Skeletal muscle cell (primary cell): Measurements from ENCODE around the gene PXMP2.

ENCODE experiments used
- DNase-seq: peaks from one replicate; pipeline ENCODE4 v3.0.0-alpha.2; 2010; ENCODE audit warnings: low read depth
- H3K4me3 ChIP-seq: 2 replicates; pipeline ENCODE4 v1.5.1; 2011; ENCODE audit warnings: low read depth, mild to moderate bottlenecking, control low read depth, low read length, moderate library complexity

The PXMP2 gene

DNA sequence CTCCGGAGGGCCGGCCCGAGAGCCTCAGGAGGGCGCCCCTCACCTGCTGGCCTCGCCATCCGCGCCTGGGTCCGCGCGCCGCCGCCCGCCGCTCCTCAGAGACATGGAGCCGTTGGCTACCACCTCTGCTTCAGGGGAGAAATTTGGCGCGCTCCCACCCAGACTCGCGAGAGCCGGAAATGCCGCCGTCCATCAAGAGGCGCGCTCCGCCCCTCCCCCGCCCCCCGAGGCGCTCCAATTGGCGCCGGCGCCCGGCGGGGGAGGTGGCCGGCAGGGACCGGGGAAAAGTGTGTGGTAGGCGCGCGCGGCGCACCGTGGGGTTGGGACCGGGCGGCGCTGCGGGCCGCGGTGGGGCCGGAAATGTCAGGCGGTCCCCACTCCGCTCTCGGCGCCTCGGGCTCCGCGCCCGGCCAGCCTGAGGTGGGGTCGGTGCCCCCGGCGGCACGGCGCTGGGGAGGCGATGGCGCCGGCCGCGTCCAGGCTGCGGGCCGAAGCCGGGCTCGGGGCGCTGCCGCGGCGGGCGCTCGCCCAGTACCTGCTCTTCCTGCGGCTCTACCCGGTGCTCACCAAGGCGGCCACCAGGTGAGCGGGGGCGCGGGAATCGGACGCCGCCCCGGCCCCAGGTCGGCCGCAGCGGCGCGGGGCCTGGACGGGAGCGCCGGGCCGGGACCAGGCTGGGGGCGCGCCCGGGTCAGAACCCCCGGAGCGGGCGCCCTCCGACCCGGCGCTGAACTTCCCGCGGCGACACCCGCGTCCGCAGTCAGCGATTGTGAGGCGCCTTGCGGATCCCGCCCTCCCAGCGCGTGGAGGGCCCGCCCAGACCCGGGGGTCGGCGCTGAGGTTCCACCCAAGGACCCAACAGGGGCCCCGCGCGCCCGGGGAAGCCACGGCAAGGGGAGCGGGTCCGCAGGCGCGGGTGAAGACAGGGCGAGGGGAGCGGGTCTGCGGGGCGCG, at the start of gene PXMP2, which contains the start of gene POLE:
TSS of gene PXMP2 (plus strand) at position 377 of the 954 bp plus-strand sequence. CDS start at position 461, 84 bp downstream.
TSS of gene POLE (minus strand) at position 132 of the 954 bp plus-strand sequence. CDS start at position 105, 27 bp downstream.
- H3K4me3 ChIP-seq: peak within 1 kb of the TSS; percentile 68
- peak; percentile 80 for DNase-seq

DNA sequence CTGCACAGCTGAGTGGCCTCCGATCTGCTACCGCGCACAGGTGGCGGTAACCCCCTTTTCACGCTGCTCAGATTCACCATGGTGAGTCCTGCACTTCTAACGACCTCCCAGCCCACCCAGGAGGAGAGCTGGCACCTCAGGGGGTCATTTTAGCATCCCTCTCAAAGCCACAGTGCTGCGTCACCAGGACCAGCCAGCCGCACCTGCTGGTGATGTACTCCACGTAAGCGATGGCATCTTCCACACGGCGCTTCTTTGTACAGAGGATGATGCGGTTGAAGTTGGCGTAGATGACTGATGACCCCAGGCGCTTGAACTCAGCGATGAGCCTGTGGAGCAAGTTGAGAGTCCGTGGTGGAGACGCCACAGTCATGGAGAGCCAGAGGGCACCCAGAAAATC, 49.6 kb upstream of the PXMP2 start:
- no peak for DNase-seq
- no peak overlapping the region for H3K4me3 ChIP-seq

DNA sequence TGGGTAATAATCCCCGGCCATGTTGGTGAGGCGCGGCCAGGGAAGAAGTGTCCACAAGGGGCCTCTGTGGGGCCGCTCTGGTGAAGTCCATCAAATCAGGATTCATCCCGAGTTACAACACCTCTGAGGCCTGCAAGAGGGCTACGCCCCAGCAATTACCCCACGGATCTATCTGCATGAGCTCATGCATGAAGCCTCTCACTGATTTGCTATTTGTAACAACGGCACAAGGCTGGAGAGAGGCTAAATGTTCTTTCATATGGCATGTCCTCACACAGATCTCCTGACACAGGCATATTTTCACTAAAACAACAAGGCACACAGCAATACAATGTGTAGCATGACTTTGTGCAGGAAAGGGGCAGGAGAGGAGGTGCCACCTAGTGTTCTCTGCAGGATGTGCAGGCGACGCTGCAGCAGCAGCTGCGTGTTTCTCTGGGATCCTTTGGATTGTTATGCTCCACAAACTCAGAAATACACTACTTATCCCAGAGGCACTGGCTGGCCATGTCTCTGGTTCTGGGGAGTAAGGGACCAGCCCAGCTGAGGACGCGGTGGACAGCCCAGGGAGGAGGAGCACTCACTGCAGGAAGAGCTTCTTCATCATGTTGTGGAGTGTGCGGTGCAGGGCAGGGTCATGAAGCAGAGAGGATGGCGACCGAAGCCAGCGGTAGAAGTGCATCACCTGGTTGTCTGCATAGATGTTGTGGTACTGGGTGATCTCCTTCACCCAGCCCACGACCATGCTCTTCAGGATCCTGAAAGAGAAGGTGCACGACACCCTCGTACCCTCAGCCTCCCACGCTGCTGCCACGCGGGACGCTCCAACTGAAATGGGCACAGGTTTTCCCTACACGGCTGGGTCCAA, 48.6 kb upstream of the PXMP2 start:
- peak; percentile 89 for DNase-seq
- no peak overlapping the region for H3K4me3 ChIP-seq

DNA sequence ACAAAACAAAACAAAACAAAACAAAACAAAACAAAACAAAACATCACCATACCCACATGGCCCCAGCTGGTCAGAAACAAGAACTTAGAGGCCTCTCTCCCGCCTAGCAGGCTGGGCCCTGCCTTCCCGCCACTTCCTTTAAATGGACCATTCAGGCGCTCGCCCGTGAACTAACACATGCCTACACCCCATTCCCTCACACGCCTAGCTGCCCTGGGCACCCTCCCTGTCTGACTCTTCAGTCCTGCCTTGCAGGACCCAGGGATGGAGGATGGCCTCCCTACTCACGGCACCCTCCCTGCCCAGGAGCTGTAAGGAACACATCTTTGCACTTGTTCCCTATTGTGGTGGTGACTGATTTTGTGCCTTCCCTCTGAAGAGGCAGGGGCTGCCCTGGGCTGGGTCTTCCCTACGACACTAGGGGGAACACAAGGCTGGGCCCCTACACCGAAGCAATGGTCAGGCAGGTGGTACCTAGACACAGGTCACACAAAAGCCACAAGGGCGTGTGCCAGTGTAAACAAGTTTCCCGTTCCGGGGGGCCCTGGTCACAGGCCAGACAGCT, 47.3 kb upstream of the PXMP2 start:
- H3K4me3 ChIP-seq: no peak overlapping the region
- DNase-seq: no peak

DNA sequence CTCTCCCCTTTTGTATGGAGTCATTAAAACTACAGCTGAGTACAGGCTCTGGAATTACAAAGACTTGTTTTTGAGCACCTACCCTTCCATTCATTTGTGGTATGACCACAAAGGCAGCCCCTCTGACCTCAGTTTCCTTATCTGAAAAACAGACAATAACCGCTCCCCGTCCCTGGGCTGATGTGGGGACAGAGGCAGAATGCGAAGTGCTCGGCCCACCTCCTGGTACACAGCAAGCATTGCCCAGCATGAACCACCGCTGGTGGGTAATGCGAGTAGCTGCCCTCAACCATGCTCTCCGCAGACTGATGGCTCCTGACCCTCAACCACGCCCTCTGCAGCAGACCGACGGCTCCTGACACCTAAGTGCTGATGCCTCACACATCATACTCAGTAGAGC, 46.5 kb upstream of the PXMP2 start:
- no peak for DNase-seq
- H3K4me3 ChIP-seq: no peak overlapping the region

DNA sequence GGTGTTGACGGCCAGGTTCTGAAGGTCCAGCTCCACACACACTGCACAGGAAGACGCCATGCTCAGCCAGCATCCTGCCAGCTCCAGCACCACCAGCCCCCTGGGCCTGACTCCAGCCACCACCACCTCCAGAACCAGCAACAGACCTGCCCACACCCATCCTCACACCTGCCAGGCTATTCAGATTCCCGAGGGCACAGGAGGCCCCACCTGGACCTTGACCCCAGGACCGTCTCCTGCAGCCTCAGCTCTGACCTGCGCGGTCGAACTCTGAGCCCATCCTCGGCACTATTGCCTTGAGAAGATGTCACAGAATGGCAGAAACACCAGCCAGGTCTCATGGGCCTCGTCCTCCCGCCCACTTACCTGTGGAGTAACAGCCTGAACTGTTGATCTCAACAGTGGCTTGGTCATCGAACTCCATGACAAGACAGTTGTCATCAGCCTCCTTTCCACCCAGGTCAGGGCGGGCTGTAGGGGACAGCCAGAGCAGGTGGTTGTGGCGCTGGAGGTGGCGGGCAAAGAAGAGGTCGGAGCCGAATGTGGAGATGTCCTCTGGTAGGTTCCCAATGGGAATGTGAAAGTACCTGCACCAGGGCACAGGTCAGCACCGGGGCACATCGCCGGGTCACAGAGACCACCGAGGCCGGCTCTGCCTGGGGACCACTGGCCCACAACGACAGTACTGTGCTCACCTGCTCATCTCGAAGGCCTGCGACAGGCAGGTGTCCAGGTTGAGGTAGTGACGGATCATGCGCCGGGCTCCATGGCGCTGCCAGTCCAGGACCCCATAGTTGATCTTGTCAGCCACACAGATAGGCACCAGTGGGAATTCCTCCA, 45.4 kb upstream of the PXMP2 start:
- no peak for DNase-seq
- no peak overlapping the region for H3K4me3 ChIP-seq

DNA sequence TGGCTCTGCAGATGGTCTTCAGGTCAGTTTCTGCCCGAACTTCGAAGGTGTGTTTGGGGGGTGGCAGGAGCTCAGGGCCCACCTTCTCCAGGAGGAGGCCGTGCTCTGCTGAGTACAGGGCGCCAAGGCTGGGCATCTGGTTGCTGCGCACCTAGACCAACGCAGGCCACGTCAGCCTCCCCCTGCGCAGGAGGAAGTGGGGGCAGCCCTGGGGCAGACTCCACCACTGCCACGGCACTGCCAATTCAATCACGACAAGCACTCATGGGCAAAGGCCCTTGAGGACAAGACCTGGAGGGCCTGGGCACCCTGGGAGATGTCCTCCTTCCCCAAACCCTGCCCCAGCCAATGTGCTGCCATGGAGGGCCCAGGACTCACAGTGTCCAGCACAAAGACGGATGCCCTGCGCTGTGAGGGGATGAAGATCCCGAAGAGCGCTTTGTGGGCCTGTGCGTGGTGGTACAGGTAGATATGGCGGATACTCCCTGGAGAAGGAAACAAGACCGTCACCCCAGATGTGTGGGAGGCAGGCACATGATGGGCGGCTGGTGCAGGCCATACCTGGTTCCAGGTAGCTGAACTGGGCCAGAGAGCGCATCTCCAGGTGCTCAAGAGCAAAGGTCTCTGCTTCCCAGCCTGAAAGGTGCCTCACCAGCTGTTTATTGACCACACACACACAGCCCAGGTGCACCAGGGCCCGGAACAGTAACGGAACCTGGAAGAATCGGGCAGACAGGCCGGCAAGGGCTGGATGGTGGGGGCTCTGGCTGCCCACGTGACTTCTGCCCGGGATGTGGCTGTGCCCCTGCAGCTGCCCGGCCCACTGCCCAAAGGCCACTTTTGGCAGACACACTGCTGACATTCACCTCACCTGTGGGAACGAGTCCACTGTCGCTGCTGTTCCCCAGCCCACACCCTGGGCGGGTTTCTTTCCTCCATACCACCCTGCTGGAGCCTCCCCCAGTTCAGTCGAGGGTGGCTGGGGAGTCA, 44.2 kb upstream of the PXMP2 start:
- DNase-seq: no peak
- H3K4me3 ChIP-seq: no peak overlapping the region

DNA sequence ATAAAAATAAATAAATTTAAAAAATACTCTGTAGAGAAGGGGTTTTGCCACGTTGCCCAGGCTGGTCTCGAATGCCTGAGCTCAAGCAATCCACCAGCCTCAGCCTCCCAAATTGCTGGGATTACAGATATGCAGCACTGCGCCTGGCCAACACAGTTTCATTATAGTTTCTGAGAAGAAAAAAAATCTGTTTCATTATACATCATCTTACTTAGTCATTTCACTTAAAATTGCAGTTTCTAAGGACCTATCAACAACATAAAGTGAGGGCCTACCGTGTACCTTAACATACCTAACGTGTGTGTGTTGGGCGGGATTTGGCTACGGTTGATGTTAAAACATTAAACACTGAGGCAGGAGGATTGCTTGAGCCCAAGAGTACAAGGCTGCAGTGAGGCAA, 40.5 kb upstream of the PXMP2 start:
- DNase-seq: no peak
- H3K4me3 ChIP-seq: no peak overlapping the region

DNA sequence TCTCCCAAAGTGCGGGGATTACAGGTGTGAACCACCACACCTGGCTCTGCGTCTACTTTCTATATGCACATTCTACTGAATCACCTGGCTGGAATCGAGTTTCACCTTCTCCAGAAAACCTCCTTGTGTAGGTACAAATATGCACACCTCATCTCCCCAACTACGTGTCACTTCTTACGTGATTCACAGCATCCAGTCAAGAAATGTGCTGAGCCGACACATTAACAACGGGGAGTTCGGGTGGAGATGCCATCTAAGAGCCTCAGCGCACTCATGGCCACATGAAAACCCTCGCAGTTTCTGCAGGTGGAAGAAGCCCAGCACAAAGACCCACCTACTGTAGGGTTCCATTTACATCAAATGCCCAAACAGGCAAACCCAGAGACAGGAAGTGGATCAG, 39.5 kb upstream of the PXMP2 start:
- DNase-seq: no peak
- no peak overlapping the region for H3K4me3 ChIP-seq

DNA sequence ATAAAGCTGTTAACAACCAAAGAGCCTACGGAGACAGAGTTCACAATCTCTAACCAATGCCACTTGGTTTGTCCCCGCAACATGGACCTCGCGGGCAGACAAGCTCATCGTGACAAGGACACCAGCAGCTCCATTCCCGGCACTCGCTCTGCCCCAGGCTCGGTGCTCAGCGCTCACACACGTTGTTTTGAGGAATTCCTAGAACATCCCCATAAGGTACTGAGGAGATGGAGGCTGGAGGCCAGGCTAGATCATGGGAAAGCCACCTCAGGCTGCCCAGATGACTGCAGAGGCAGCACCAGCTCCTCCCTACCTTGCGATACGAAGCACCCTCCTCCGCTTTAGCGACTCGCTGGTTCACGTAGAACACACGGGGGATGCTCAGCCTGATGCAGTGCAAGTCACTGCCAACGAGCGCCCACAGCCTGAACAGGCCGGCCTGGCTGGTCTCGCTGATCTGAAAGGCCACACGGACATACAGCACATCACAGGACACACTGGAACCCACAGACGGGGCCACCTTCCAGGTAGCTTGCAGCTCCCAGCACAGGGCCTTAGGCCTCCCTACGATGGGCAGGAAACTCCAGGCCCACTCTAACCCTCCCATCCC, 38.7 kb upstream of the PXMP2 start:
- H3K4me3 ChIP-seq: no peak overlapping the region
- no peak for DNase-seq

DNA sequence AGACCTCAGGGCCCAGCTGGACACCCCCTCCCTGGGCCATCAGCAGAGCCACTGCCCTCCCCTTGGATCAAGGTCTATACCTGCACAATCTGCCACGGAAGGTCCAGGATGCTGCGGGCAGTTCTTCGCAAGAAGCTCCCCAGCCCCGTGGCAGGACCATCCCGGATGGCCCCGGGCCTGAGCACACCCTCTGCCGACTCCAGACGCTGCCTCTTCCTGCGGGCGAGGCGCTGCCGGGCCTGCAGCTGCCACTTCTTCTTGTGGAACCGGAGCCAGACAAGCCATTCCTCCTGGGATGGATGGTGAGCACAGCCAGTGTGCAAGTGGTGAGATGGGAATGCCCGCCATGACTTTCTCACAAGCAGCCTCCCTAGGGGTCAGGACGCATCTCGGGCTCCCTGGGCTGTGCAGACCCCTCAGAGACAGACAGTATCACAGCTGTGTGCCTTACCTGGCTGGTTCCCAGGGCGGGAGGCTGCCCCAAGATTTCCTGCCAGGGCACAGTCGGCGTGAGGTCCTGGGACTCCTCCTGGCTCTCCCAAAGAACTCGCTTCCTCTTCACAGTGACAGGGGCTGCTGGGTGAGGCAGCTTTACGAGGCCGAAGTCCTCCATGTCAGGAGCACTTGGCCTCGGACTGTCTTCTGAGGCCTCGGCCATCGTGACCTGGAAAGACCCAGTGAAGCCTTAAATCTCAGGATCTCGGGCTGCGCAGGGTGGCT, 38.0 kb upstream of the PXMP2 start:
- H3K4me3 ChIP-seq: no peak overlapping the region
- DNase-seq: no peak

DNA sequence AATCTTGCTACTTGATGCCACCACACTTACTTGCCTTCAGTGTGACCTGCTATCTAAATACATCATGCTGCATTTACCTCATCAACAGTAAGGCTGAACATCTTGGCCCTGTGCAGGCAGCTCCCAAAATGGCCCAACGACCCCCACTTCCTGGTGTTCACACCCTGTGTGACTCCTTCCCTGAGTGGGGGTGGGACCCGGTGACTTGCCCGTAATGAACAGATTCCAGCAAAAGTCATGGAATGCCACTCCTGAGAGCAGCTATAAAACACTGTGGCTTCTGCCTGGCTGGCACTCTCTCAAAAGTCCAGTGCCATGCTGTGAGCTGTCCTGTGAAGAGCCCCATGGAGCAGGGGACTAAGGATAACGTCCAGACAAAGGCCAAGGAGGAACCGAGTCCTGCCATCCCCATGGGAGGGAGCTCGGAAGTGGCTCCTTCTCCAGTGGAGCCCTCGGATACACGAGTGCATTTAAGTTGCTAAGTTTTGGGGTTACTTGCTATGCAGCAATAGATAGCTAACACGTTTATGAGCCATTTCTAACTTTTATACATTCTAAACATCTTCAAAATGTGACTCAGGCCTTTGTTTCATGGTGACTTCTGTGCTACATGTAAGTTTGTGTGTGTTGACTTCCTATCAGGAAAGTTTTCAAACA, 35.8 kb upstream of the PXMP2 start:
- H3K4me3 ChIP-seq: no peak overlapping the region
- DNase-seq: no peak

DNA sequence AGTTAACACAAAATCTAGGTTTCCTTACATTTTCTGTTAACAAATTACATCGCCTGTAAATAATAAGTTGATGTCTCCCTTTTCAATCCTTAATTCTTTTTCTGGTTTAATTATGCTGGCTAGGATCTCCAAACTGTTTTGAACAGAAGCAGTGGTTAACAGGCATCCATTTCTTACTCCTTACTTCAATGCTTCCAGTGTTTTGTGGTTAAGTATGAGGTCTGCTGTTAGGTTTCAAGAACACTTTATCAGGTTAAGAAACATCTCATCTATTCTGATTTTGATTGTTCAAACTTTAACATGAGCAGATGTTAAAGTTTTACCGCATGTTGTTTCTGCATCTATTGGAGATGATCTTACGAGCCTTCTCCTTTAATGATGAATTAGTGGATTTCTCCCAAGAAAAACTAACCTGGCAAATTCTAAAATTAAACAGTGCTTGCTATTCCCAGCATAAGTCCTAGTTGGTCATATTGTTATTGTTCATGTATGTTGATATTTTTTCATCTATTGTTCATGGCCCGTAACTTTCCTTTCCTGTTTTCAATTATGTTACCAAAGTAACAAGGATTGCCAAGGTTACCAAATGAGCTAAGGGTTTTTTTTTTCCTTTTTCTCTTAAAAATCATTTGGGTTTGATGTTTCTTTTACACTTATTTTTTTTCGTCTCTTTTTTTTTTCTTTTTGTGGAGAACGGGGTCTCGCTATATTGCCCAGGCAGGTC, 33.7 kb upstream of the PXMP2 start:
- DNase-seq: no peak
- no peak overlapping the region for H3K4me3 ChIP-seq

DNA sequence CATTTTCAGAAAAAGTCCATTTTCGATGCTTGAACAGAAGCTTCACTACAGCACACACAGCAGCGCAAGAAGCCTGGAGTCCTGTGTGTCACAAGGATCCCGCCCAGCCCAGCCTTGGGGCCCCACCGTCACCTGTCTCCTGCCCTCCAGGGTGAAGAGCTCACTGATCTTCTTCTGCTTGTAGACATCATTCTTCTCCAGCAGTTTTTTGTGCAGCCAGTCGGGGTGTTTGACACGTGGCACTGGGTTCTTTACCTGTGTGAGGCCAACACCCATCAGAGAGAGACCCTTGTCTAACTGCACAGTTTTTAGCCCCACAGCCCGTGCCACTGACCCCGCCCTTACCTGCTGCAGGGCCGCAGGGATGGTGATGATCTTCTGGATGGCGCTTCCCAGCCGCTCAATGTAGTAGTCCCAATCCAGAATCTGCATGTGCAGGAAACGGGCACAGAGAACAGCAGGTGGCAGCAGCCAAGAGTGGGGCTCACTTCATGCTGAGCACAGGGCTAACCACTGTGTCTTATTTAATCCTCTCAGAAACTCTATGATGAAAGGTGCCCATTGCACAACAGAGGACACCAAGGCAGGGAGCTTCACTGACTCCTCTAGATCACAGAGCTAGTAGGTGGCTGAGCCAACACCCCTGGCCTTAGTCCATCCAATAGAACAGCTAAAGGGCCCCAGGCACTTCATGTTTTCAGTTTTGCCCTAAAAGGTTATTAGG, 30.2 kb upstream of the PXMP2 start:
- no peak for DNase-seq
- H3K4me3 ChIP-seq: no peak overlapping the region

DNA sequence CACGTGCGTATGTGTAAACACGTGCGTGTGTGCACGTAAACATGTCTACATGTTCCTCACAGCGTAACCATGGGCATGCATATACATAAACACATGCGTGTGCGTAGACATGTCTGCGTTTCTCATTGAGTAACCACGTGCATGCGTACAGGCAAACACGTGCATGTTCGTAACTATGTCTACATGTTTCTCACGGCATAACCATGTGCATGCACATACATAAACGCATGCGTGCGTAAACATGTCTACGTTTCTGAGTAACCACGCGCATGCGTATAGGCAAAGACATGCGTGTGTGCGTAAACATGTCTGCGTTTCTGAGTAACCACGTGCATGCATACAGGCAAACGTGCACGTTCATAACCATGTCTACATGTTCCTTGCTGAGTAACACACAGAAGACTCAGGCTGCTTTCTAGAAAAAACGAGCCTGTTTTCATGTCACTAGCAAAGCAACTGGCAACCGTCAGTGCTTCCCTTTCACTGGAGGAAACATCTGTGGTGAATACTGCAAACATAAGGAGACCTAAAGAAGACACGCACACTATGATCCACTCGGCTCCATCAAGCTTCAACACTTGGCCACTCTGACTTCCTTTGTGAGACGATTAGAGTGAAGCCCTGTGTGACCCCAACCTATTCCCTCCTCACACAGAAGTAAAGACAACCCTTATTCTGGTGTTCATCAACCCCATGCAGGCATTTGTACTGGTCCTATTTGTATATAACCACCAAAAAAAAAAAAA, 29.1 kb upstream of the PXMP2 start:
- no peak overlapping the region for H3K4me3 ChIP-seq
- no peak for DNase-seq
